Stimulated activated CD4-positive, alpha-beta T cell treated with anti-CD3 and anti-CD28 coated beads, Interleukin-1b, Interleukin-23, amount 100 ng/mL, for 24 hours (primary cell): ENCODE data around the gene CCSER2.
"Not testable (repeated sequence)": the region's sequence is repeated elsewhere in the genome, so short reads cannot be mapped to it uniquely, and the experiment has no call there.

Experiments used
- DNase-seq, 4 experiments: peaks; one replicate each; pipeline ENCODE4 v3.0.0-alpha.2; 2020; ENCODE audit warnings: low read depth in 4 of 4, low spot score in 1 of 4

Gene CCSER2

DNA sequence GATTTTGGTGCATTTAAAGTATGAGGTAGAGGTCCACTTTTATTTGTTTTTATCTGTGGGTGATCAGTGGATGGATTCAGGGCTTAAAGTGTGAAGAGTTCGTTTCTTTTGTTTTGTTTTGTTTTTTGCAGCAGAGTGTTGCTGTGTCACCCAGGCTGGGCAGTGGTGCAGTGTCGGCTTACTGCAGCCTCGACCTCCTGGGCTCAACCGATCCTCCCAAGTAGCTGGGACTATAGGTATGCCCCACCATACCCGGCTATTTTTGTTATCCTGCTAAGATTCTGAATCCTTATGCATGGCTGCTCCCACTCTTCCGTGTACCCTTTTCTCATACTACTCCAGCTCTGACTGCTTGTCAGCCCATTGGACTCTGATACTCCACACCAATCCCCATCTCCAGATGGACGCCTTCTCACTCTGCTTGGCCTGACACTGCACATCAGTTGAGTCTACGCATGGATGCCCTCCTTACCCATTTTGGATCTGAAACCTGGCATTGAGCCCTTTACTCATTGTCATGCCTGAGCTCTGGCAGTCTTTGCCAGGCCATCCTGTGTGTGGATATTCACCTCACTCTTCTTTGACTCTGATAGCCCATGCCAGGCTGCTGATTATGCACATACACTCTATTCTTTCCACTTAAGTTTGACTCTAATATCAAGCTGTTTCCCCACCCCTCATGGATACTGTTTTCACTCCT lies 119.5 kb downstream of the CCSER2 start:
- no peak for DNase-seq

DNA sequence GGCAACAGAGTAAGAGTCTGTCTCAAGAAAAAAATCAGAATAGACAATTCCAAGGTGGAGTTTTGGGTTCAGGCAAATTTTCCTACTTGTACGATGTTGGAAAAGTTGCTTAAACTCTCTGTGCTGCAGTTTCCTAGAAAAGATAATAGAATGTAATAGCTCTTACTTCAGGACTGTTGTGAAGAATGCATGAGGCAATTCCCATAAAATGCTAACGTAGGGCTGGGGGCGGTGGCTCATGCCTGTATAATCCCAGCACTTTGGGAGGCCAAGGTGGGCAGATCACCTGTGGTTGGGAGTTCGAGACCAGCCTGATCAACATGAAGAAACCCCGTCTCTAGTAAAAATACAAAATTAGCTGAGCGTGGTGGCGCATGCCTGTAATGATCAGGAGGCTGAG lies 121.0 kb downstream of the CCSER2 start:
- not testable (repeated sequence) for DNase-seq

DNA sequence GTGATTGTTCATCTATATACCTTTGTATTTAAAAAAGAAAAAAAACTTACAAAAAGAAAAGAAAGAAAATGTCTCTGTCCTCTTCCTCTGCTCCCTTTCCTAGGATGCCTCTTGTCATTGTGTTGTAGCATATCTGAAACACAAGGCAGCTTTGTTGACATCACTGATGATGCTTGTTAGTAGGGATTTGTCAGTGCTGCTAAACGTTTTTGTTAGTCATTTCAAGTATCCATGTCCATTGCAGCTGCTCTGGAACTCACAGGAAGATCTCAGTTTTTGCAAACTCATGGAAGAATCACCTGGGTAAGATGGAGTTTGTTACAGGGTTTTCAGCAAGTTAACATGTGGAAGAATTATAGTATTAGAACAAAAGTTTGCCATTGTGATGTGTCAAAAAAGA lies 123.6 kb downstream of the CCSER2 start:
- DNase-seq, result no peak

DNA sequence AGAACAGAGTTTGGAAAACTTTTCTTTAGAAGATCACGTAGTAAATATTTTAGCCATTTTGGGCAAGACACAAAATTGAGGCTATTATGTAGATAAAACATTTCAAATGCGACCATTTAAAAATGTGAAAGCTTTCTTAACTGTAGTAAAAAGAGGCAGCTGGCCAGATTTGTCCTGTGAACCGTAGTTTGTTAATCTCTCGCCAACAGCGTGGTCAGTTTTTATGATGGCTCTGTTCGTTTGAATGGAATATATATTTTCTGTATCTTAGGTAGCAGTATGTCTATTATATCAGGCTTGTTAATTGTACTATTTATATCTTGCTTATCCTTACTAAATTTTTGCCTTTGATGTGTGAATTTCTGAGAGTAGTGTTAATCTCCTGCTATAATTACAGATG lies 124.9 kb downstream of the CCSER2 start:
- DNase-seq, result no peak

DNA sequence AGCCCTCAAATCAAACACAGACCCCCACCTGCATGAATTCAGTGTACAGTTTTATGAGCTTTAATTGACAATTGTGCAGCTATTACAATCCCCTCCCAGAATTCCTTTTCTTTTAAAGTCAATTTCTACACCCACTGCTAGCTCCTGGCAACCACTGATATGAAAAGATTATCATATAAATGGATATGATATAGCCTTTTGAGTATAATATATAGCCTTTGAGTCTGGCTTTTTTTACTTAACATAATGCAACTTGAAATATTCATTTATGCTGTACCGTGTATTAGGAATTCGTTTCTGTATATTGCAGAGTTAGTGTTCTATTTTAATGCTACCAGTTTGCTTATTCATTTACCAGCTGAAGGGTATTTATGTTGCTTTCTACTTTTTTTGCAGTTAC lies 127.7 kb downstream of the CCSER2 start:
- no peak for DNase-seq

DNA sequence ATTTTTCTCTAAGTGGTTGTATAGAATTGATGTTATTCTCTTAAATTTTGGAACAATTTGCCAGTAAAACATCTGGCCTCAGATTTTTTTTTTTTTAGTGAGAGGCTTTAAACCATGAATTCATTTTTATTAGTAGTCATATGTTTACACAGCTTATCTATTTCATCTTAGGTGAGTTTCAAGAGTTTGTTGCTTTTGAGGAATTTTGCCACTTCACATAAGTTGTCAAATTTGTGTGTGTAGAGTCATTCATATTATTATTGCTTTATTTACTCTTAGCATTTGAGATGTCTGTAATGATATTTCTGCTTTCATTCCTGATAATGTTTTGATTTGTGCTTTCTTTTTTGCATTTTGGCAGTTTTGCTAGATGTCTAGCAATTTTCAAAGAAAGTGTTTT lies 132.1 kb downstream of the CCSER2 start:
- no peak for DNase-seq

DNA sequence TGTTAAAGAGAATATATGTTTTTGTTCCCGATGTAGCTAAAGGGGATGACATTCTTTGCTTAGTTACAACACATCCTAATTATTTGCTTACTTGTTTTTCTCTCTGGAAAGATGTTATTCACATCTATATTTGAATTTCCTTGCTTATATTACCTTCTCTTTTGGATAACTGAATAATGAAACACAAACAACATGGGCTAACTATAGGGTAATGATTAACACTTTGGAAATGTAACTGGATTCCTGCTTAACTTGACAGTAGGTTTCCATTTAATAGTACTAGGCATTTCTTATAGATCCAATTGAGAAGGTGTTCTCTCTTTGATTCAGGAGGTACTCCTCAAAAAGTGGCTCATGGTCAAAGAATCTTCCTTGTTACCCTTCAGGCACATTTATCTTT lies 141.1 kb downstream of the CCSER2 start:
- DNase-seq, result no peak

DNA sequence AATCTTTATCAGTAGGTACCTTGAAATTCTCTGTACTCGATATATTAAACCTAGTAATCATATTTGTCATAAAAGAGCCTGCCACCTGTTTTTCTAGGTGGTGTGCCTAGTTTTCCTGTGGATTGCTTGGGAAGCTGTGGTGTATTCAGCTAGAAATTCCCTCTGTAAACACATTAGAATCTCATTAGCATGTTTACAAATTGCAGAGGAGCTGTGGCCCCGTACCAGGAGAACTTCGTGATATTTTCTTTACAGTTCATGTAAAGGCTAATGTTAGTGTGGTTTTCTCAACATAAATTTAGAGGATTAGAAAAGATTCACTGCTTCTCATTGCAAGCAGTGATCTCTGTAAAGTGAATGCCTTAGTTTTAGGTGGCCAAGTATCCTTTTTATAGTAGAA lies 144.7 kb downstream of the CCSER2 start:
- DNase-seq, result no peak

DNA sequence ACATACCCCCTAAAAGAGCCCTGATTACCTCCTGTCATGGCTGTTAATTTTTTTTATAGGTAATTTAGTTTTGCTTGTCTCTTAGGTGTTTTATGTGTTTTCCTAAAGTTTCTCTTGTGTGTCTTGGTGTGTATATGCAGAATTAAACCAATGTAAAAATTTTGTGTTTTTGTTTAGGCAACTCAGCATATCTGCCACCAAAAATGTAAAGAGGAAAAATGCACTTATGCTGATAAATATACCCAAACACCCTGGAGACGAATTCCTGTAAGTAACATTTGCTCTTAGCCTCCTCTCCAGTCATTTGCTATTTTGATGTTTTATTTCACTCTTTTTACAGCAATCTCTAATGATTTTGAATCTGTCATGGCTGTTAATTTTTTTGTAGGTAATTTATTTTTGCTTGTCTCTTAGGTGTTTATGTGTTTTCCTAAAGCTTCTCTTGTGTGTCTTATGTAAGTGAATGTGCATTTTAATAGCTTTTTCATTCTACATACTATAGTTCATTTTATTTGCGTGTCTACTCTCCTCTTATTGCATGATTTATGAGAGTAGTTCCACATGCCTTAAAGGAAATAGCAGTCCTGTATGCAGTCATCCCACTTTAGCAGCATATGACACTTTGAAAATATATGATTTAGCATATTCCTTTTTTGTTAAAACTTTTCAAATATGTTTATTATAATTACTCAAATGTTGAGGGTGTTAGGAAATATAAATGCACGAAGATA lies 149.2 kb downstream of the CCSER2 start:
- no peak for DNase-seq

DNA sequence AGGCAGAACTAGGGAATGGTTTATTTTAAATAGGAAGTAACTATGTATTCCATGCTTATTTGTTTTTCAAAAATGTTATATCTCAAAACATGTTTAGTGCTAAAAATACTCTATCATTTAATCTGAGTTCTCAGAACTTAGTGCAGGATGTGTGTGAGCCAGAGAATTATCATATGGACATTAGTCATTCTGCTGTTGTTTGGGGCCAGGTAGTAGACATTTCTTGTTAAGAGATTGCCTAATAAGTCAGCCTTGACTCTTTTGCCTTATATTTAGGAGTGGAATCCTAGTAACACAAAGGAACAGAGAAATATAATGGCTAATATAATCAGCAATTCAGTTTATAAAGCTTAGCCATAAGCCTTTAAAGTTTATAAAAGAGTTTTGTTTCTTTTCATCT lies 149.8 kb downstream of the CCSER2 start:
- DNase-seq, result no peak

DNA sequence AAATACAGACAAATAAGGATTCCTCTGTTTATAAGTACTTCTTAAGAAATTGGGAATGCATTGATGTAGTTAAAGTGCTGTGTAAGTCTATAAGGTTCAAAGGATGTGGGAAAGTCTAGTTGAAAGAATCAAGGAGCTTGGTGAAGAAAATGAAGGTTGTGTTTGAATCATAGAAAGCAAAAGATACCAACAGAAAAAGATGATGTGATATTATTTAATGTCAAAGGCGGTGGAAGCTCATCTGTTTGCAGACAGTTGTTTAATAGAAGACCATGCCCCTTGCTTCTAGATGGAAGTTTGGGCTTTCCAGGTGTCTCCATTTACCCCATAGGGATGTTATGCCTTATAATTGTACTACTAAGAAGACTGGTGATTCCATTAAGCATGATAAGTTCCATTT lies 150.3 kb downstream of the CCSER2 start:
- DNase-seq, result no peak

DNA sequence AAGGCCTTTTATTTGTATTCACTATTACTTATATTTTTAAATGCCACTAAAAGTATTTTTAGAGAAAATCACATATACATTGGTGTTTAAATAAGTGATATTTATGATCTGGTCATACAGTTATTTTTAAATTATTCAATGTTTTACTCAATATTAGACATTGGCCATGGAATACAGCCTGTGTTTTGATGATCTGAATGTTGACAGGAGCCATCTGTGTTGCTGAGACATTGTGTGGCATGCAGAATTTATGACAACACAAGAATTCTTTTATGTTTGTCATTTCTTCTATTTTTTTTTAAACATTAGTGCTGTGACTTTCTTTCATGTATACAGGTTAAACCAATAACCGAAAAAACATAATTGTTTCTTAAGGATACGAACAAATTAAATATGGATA lies 156.2 kb downstream of the CCSER2 start:
- DNase-seq, result no peak

DNA sequence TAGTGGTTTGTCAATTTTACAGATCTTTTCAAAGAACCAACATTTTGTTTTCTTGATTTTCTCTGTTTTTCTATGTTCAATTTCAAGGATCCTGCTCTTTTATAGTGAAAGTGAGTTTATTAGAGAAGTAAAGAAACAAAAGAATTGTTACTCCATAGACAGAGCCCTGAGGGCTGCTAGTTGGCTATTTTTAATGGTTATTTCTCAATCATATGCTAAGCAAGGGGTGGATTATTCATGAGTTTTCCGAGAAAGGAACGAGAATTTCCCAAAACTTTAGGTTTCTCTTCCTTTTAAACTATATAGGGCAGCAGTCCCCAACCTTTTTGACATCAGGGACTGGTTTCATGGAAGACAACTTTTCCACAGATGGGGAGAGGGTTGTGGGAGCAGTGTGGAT lies 165.0 kb downstream of the CCSER2 start:
- no peak for DNase-seq

DNA sequence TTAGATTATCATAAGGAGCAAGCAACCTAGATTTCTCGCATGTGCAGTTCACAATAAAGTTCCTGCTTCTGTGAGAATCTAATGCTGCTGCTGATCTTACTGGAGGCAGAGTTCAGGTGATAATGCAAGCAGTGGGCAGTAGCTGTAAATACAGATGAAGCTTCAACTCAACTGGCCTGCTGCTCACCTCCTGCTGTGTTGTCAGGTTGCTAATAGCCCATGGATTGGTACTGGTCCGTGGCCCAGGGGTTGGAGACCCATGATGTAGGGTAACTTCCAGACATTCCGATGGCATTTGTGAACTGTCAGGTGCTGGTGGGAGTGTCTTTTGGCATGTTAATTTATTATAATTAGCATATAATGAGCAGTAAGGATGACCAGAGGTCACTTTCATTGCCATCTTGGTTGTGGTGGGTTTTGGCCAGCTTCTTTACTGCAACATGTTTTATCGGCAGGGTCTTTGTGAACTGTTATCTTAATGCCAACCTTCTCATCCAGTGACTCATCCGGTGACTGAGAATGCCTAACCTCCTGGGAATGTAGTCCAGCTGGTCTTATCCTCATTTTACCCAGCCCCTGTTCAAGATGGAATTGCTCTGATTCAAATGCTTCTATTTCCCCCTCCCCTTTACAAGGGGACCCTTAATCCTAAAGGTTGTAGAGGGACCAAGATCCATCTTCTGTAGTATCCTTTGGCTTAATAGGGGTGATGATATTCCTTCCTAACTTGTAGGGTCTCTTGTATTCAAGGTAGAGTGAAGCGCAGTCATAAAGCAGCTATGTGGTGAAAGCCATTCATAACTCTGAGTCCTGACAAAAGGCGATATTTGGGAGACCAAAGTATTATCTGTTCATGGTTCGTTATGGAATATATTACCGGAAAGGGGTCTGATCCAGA lies 165.8 kb downstream of the CCSER2 start:
- no peak for DNase-seq

DNA sequence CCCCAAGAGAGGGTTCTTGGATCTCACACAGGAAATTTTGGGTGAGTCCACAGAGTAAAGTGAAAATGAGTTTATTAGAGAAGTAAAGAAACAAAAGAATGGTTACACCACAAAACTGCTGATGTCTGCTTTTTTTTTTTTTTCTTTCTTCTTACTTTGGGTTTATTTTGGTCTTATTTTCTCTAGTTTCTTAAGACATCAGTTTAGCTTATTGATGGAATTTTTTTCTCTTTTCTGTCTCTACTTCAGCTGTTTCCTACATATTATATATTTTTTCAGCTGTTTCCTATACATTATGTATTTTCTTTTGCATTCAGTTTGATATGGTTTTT lies 166.4 kb downstream of the CCSER2 start:
- no peak for DNase-seq

DNA sequence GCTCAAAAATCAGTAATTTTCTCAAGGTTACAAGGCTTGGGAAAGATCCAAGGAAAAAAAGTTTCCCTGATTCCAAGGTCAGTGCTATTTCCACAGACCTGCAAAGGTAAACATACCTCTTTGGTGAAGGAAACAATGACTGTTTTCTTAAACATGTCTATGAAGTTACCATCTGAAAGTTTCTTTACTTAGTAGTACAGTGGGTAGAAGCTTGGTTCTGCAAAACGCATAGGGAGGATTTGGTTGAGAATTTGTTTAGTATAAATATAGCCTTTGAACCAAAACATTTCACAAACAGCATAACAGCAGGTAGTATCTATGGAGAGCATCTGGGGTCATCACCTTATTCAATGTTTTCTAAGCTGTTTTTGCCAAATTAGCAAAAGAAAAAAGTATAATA lies 169.6 kb downstream of the CCSER2 start:
- no peak for DNase-seq

DNA sequence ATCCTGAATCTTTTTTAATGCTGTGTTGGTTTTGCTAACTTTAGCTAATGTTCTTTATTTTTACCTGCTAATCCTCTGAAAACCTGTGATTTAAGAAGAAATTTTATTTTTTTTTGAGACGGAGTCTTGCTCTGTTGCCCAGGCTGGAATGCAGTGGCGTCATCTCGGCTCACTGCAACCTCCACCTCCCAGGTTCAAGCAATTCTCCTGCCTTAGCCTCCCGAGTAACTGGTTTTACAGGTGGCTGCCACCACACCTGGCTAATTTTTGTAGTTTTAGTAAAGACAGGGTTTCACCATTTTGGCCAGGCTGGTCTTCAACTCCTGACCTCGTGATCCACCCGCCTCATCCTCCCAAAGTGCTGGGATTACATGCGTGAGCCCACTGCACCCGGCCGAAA lies 170.7 kb downstream of the CCSER2 start:
- DNase-seq, result not testable (repeated sequence)

DNA sequence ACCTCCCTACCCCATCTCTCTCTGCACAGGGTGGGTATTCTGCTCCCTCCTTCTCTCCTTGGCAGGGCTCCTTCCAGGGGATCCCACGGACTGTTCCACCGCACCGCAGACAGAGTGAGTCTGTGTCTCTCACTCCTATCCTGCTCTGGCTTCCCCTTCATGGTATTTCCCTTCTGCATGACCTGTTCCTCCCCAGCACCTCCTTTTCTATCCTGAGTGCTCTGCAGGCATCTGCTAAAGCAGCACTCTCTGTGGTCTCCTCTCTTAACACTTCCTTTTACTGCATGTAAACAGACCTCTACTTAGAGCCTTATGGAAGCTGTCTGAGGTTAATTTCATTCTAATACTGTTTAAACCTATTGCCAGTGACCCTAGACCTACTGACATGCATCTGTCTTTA lies 171.5 kb downstream of the CCSER2 start:
- no peak for DNase-seq

DNA sequence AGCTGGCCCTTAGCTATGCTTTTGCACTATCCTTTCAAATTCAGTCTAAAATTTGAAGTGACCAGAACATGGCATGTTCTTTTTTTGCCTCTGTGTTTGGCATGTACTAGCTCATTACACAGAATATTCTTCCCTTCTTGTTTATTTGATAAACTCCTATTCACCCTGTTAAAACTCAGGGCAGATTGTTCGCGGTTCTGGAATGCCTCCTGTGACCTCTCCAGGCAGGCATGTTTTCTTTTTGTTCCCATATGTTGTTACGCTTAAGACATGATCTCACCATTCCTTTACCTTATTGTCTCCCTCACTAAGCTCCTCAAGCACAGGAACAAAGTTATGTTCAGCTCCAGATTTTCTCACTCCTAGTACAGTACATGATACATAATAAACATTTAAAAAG lies 181.7 kb downstream of the CCSER2 start:
- DNase-seq, result no peak

DNA sequence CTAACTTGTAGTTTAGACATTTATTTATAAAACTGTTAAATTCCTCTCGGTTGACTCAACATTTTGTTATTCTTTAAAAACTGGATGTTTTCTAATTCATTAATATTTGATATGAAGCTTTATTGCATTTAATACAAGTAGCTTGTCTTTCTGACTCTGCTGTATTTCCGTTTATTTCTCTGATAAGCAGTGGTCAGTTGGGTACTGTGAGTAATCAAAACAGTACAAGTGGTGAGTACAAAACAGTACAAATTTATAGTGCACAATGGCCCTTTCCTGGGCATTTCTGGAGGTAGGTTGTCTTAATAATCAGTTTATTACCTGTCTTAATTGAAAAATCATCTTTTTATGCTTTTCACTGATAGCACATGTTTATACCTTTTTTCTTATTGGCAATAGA lies 182.7 kb downstream of the CCSER2 start:
- no peak for DNase-seq

DNA sequence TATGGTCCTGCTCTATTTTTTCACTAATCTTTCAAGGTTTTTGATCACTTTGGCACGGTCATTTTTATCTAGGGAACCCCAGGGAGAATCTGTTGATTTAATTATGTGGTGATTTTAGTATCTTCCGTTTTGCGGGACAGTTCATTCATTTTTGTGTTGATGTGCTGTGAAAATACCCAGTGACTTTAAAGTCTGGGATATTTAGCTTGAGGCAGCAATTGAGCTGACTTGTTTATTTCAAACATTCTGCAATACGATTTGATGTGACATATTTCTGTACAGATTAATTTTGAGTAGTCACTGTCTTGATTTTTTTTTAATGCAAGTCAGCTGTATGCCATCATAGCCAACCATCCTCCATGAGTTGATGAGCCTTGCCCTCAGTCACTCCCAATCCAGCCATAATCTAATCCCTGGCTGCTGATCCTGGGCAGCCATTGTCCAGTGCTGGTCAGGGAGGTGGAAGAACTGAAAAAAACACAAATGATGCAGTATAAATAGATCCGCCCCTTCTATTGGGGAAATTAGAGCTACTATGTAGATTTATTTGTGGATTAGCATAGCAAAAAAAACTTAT lies 183.4 kb downstream of the CCSER2 start:
- no peak for DNase-seq

DNA sequence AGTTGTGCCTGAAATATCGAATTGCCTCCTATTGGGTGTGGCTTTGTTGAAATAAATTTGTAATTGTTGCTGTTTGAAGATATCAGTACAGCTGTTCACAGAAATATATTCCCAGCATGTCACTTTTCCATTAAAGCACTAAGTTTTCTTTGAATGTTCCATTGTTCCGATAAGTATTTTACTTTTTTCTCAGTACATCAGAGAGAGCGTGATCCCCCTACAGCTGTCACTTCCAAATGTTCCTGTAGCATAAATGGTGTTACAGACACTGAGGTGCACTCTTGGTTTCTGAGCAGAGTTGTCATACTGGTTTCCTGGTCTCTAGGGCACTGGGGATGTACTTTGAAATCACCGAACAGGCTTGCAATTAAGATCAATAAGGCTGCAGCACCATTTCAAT lies 189.2 kb downstream of the CCSER2 start:
- DNase-seq, result no peak
